Pancreas (tissue), 10 donors: Measurements from ENCODE around the gene RPS6KA5. TPM values are rescaled to one million over a fixed set of nuclear protein-coding genes. Genes with fewer than 3 reads are reported as not detected.

Experiments used
- ATAC-seq, 4 donors: fragments of 200-7000 bp; cut with Tn5 transposase; one replicate each; pipeline versions ENCODE4 v1.8.0 to v1.9.1; 2020; ENCODE audit warnings: mild to moderate bottlenecking in 4 of 4, moderate library complexity in 4 of 4
- DNase-seq, 6 donors: peaks; one replicate each; pipeline ENCODE4 v3.0.0-alpha.2; 2020
- FAIRE-seq: peaks from 2 replicates; lab custom pipeline; 2012; peaks lifted over from hg19 to GRCh38; lab: Jason Lieb, UNC
- H3K27ac ChIP-seq, 4 donors: fragments of 200-600 bp; sonication (generic); 1 replicate in 3 of 4; 2 replicates in 1 of 4; pipeline versions ENCODE4 v1.5.0 to v1.8.0; 2020
- H3K27me3 ChIP-seq, 4 donors: fragments of 200-600 bp; one replicate each; pipeline ENCODE4 v1.8.0; 2021
- H3K36me3 ChIP-seq, 3 donors: fragments of 200-600 bp; sonication (generic) in 1 of 3; one replicate each; pipeline versions ENCODE4 v1.5.0 to v1.8.0; 2020 to 2021
- H3K4me1 ChIP-seq, 3 donors: fragments of 200-600 bp; one replicate each; pipeline ENCODE4 v1.8.0; 2021
- H3K4me3 ChIP-seq, 4 donors: fragments of 200-600 bp; sonication (generic) in 2 of 4; one replicate each; pipeline versions ENCODE4 v1.5.0 to v1.8.0; 2020 to 2021
- H3K9me3 ChIP-seq, 4 donors: fragments of 200-600 bp; one replicate each; pipeline ENCODE4 v1.8.0; 2021
- CTCF ChIP-seq, 4 donors: fragments of 200-600 bp; sonication (generic) in 3 of 4; IDR thresholded peaks; one replicate each; pipeline versions ENCODE4 v1.5.0 to v1.8.0; 2021; ENCODE audit warnings: antibody characterized with exemption in 4 of 4
- WGBS, 2 donors: extraction: QIAGEN DNeasy Blood & Tissue Kit; methylation state at CpG; one replicate each; pipeline ENCODE4 v1.1.7; 2013; 5-methylcytosine and 5-hydroxymethylcytosine counted together
- intact Hi-C, 3 donors: fragments of 100-400 bp; cut with DNase I; formaldehyde crosslinking; loops; one replicate each; pipeline versions ENCODE4 v1.11.1 to v1.14.2; 2022
- polyA plus RNA-seq, 2 donors: library from polyadenylated mRNA; stranded (reverse); fragments of 200-250 nt; gene quantifications; one replicate each; pipeline ENCODE4 v1.2.3, GENCODE V29; 2013
- total RNA-seq, 6 donors: library from RNA; stranded (reverse); fragmentation: NEBNext Ultra II Directional in 4 of 6; extraction: Animal tissue kit (Norgen Biotek cat#: 25700) in 4 of 6; gene quantifications; one replicate each; pipeline versions ENCODE4 v1.2.1 to v1.2.4, GENCODE V29; 2021 to 2023
- donor health status: healthy with polysubstance abuse.
- donor health status: DM: no; HTN: no; CAD: no; lungs with moderate emphysema.
- donor health status: DM: no; HTN: no; CAD: no.
- donor health status: control.
- donor health status: control.
- donor health status: Bipolar disorder and iron deficiency.
- donor health status: DM: yes; HTN: yes; CAD: no.
- donor health status: DM: no; HTN: no; CAD: no.
- donor health status: DM: no; HTN: no; CAD: no.
- donor health status: DM: yes; HTN: yes; CAD: no.

The RPS6KA5 gene
- total and polyA plus RNA-seq, 8 donors = 0.95 to 3.5 (median 2.8) TPM

GRCh38 chr14:91055016-91055415 is 5.4 kb downstream of the RPS6KA5 start:
- ATAC-seq (no peak), DNase-seq (no peak), FAIRE-seq (no peak)
- no peaks in the 10 kb centered on the region for H3K36me3 ChIP-seq
- H3K27me3 ChIP-seq = no peaks in the 10 kb centered on the region
- H3K27ac ChIP-seq = no peak overlapping the region
- no peak overlapping the region for H3K4me3 ChIP-seq
- no peak for TF ChIP-seq CTCF (IDR thresholded peaks at IDR 0.05)
- intact Hi-C loops = no loop called here
- H3K9me3 ChIP-seq = no peaks in the 10 kb centered on the region
- peaks cover 0 to 4% (median 0%) of the 10 kb centered on the region in 3 donors for H3K4me1 ChIP-seq

DNA sequence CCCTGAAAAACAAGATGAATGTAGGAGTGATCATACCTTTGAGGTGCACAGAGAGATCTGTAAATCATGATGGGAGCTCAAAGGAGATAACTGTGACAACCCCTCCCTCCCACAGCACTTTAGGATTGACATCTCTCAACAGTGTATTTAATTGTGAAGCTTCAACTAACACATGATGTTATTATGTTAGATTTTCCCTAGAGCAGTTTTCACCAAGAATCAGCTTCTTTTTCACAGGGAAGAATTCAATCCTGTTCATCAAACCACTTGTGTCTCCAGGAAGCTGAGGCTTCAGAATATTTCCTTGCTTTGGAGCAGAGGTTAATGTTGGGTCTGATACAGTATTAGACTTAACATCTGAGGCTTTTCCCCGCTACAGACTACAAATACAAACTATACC is 11.8 kb downstream of the RPS6KA5 start:
- H3K4me1 ChIP-seq = peaks cover 0 to 6% (median 0%) of the 10 kb centered on the region in 3 donors
- no peaks in the 10 kb centered on the region for H3K9me3 ChIP-seq
- TF ChIP-seq CTCF (IDR thresholded peaks at IDR 0.05) = no peak
- DNase-seq (no peak), FAIRE-seq (no peak), ATAC-seq (no peak)
- WGBS, 2 donors = 93 to 94% methylated on average over 1 of the region's 1 CpG
- H3K27ac ChIP-seq = no peak overlapping the region
- H3K36me3 ChIP-seq = no peaks in the 10 kb centered on the region
- no peaks in the 10 kb centered on the region for H3K27me3 ChIP-seq
- intact Hi-C loops = no loop called here
- no peak overlapping the region for H3K4me3 ChIP-seq

DNA sequence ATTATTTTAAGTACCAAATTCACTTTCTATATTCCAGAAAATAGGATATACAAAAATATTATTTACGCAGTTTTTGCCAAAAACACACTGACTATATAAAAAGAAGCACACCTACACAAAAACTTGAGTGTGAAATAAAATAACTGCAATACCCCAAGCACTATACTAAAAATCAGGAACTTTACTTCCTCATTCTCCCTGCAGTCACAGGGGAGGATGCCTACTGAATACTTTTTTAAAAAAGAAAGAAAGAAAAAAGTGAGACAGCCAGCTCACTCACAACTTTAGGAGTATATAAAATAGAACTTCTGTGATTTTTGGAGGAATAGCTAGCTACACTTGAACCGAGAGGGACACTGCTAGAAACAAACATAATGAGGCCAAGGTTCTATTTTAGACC is 12.2 kb downstream of the RPS6KA5 start:
- FAIRE-seq (no peak), DNase-seq (no peak), ATAC-seq (peak in 1 of 4 donors; percentile 27)
- H3K4me3 ChIP-seq = no peak overlapping the region
- H3K36me3 ChIP-seq = no peaks in the 10 kb centered on the region
- H3K27ac ChIP-seq = no peak overlapping the region
- peaks cover 0 to 6% (median 0%) of the 10 kb centered on the region in 3 donors for H3K4me1 ChIP-seq
- no peak for TF ChIP-seq CTCF (IDR thresholded peaks at IDR 0.05)
- intact Hi-C loops = no loop called here
- whole genome bisulfite sequencing, 2 donors = 87 to 93% methylated on average over 2 of the region's 2 CpGs
- H3K9me3 ChIP-seq = no peaks in the 10 kb centered on the region
- no peaks in the 10 kb centered on the region for H3K27me3 ChIP-seq

DNA sequence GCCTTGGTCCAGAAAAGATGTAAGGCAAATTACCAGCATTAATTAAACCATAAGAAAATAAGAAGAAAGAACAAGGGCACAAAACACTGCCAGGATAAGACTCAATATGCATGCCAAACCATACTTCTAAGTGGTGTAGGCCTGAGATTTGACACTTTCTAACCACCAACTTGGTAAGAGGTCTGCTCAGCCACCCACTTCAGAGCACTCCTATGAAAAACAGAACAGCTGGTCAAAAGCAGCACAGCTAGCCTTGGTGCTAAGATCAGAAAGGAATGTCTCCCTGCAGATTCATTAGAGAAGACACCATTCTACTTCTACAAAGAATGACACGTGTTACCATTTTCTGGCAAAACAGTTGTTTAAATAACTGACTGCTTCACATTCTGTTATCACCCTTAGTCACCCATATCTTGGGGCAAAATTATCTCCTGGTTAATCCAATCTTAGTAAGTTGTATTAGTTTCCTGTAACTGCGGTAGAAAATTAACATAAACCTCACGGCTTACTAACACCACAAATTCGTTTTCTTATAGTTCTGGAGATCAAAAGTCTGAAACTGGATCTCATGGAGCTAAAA is 13.2 kb downstream of the RPS6KA5 start:
- DNase-seq (no peak), FAIRE-seq (no peak), ATAC-seq (no peak)
- Histone ChIP-seq H3K36me3 (no peaks in the 10 kb centered on the region), H3K27me3 (no peaks in the 10 kb centered on the region), H3K4me1 (peaks cover 0 to 6% (median 0%) of the 10 kb centered on the region in 3 donors), H3K27ac (no peak overlapping the region), H3K9me3 (no peaks in the 10 kb centered on the region), H3K4me3 (no peak overlapping the region)
- 68% methylated on average over 4 of the region's 4 CpGs for WGBS, 2 donors
- intact Hi-C loops = no loop called here
- TF ChIP-seq CTCF (IDR thresholded peaks at IDR 0.05) = no peak

DNA sequence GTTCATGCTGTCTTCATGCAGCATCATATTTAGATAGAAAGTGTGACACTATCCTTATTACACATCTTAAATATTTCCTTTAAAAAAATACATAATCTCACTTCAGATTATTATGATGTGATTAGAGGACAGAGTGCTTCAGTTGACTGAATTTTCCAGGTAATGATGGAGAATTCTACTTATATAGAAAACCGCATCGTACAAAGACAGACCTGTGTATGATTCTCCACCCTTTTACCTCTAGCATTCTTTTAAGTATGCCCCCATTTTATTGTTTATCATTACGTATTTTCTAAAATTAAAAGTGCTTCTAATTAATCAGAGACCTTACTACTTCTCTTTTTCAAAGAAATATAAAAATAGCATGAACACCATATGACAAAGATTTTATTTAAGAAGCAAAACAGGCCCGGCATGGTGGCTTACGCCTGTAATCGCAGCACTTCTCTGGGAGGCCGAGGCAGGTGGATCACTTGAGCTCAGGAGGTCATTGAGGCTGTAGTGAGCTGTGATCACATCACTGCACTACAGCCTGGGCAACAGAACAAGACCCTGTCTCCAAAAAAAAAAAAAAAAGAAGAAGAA is 13.9 kb downstream of the RPS6KA5 start:
- Histone ChIP-seq H3K36me3 (no peaks in the 10 kb centered on the region), H3K27me3 (no peaks in the 10 kb centered on the region), H3K4me3 (no peak overlapping the region), H3K4me1 (peaks cover 0 to 9% (median 2%) of the 10 kb centered on the region in 3 donors), H3K27ac (no peak overlapping the region), H3K9me3 (no peaks in the 10 kb centered on the region)
- no peak for TF ChIP-seq CTCF (IDR thresholded peaks at IDR 0.05)
- DNase-seq (no peak), FAIRE-seq (no peak), ATAC-seq (no peak)
- intact Hi-C loops = no loop called here
- WGBS, 2 donors = 80% methylated on average over 7 of the region's 7 CpGs
